ENCODE results near the gene GJB2.
A peak's percentile ranks its signal among the peaks of the same experiment; 100 is the strongest.

Gene GJB2

GRCh38 chr13:20192158-20192835 is 441 bp downstream of the GJB2 start:
- DNase-seq (ENCODE audit: low spot score) = peak; percentile 27

GRCh38 chr13:20191311-20192157 is 1.2 kb downstream of the GJB2 start:
- DNase-seq (ENCODE audit: low spot score) = no peak

- peak; percentile 73 for DNase-seq (ENCODE audit: low spot score)
Observed at GRCh38 chr13:20190481-20191310, 2.0 kb downstream of the GJB2 start.

GRCh38 chr13:20190076-20190475 is 2.7 kb downstream of the GJB2 start:
- DNase-seq (ENCODE audit: low spot score) = no peak

- no peak for DNase-seq (ENCODE audit: low spot score)
Observed at GRCh38 chr13:20188667-20189553, 3.8 kb downstream of the GJB2 start.

GRCh38 chr13:20186771-20187170 is 6.0 kb downstream of the GJB2 start:
- no peak for DNase-seq (ENCODE audit: low spot score)

GRCh38 chr13:20185366-20186056 is 7.2 kb downstream of the GJB2 start:
- DNase-seq (ENCODE audit: low spot score) = no peak

GRCh38 chr13:20182231-20182846 is 10.4 kb downstream of the GJB2 start:
- DNase-seq (ENCODE audit: low spot score) = peak; percentile 86

GRCh38 chr13:20181188-20181587 is 11.6 kb downstream of the GJB2 start:
- no peak for DNase-seq (ENCODE audit: low spot score)

- no peak for DNase-seq (ENCODE audit: low spot score)
Observed at GRCh38 chr13:20178156-20178555, 14.6 kb downstream of the GJB2 start.

- no peak for DNase-seq (ENCODE audit: low spot score)
Observed at GRCh38 chr13:20177049-20177831, 15.5 kb downstream of the GJB2 start.

- DNase-seq (ENCODE audit: low spot score) = no peak
Observed at GRCh38 chr13:20175907-20176652, 16.7 kb downstream of the GJB2 start.

- DNase-seq (ENCODE audit: low spot score) = no peak
Observed at GRCh38 chr13:20175406-20175794, 17.3 kb downstream of the GJB2 start.

- peak; percentile 87 for DNase-seq (ENCODE audit: low spot score)
Observed at GRCh38 chr13:20174656-20175405, 17.9 kb downstream of the GJB2 start.

- DNase-seq (ENCODE audit: low spot score) = no peak
Observed at GRCh38 chr13:20173116-20173746, 19.5 kb downstream of the GJB2 start.

- no peak for DNase-seq (ENCODE audit: low spot score)
Observed at GRCh38 chr13:20171364-20171763, 21.4 kb downstream of the GJB2 start.

- no peak for DNase-seq (ENCODE audit: low spot score)
Observed at GRCh38 chr13:20170921-20171320, 21.8 kb downstream of the GJB2 start.

GRCh38 chr13:20168396-20168795 is 24.3 kb downstream of the GJB2 start:
- no peak for DNase-seq (ENCODE audit: low spot score)

Measured in GM03348 (cell line).